ENCODE results near the gene CASP14.
"Not testable (repeated sequence)": the region's sequence is repeated elsewhere in the genome, so short reads cannot be mapped to it uniquely, and the experiment has no call there.

CASP14 gene

GRCh38 chr19:15072930-15073647 lies 23.8 kb downstream of the CASP14 start:
- DNase-seq, result no peak

- DNase-seq, result no peak
These were observed 25.1 kb downstream of the CASP14 start for GRCh38 chr19:15074371-15074770.

GRCh38 chr19:15075806-15076205 lies 26.5 kb downstream of the CASP14 start:
- no peak for DNase-seq

- DNase-seq, result not testable (repeated sequence)
These were observed 30.7 kb downstream of the CASP14 start for GRCh38 chr19:15080002-15080401.

GRCh38 chr19:15081911-15082310 lies 32.6 kb downstream of the CASP14 start, which contains the start of gene OR1I1:
Gene OR1I1, plus strand, starts transcription at chr19:15082211. Its CDS starts 4,855 bp downstream, at chr19:15087066.
- DNase-seq, result no peak

GRCh38 chr19:15087182-15087581 lies 37.9 kb downstream of the CASP14 start:
- no peak for DNase-seq

- DNase-seq, result peak; percentile 36
These were observed 42.9 kb downstream of the CASP14 start for GRCh38 chr19:15091918-15092753.

GRCh38 chr19:15093001-15093400 lies 43.7 kb downstream of the CASP14 start:
- no peak for DNase-seq

- DNase-seq, result no peak
These were observed 46.9 kb downstream of the CASP14 start for GRCh38 chr19:15096223-15096622.

GRCh38 chr19:15097980-15098379 lies 48.7 kb downstream of the CASP14 start:
- not testable (repeated sequence) for DNase-seq

- DNase-seq, result no peak
These were observed 49.2 kb downstream of the CASP14 start for GRCh38 chr19:15098460-15098859.

- DNase-seq, result no peak
These were observed 49.8 kb downstream of the CASP14 start for GRCh38 chr19:15099017-15099582.

GRCh38 chr19:15101479-15102082 lies 52.3 kb downstream of the CASP14 start:
- no peak for DNase-seq

- no peak for DNase-seq
These were observed 54.7 kb downstream of the CASP14 start for GRCh38 chr19:15104003-15104402.

- no peak for DNase-seq
These were observed 55.1 kb downstream of the CASP14 start for GRCh38 chr19:15104411-15104810.

GRCh38 chr19:15105044-15105443 lies 55.8 kb downstream of the CASP14 start:
- no peak for DNase-seq

GRCh38 chr19:15107061-15108010 lies 58.1 kb downstream of the CASP14 start, which contains the start of gene SYDE1:
Gene SYDE1, plus strand, starts transcription at chr19:15107401. Its CDS starts 33 bp downstream, at chr19:15107434.
- no peak for DNase-seq

Data from DMS79 (cell line).